Mesendoderm (in vitro differentiated cells): Measurements from ENCODE around the gene DCTN2.

Source experiments
- DNase-seq: peaks from one replicate; pipeline ENCODE4 v3.0.0; 2013
- H2AK5ac ChIP-seq: 2 replicates; pipeline ENCODE4 v1.6.1; 2013; ENCODE audit warnings: low read length, inconsistent platforms
- H2BK120ac ChIP-seq: 2 replicates; pipeline ENCODE4 v1.6.1; 2013; ENCODE audit warnings: low read depth, mild to moderate bottlenecking, low read length, moderate library complexity, mixed read lengths
- H2BK15ac ChIP-seq: replicated peaks from 2 replicates; pipeline ENCODE4 v1.6.1; 2013; ENCODE audit warnings: low read depth, mild to moderate bottlenecking, moderate library complexity
- H2BK5ac ChIP-seq: 2 replicates; pipeline ENCODE4 v1.6.1; 2013; ENCODE audit warnings: low read length, inconsistent platforms
- H3K18ac ChIP-seq: 2 replicates; pipeline ENCODE4 v1.6.1; 2013; ENCODE audit warnings: mild to moderate bottlenecking, low read length, mixed read lengths
- H3K23ac ChIP-seq: one replicate; pipeline ENCODE4 v1.6.1; 2013; ENCODE audit warnings: low read length
- H3K27ac ChIP-seq: 2 replicates; pipeline ENCODE4 v1.5.1; 2013; ENCODE audit warnings: low read depth, mild to moderate bottlenecking, inconsistent platforms, low read length, moderate library complexity
- H3K27me3 ChIP-seq: 2 replicates; pipeline ENCODE4 v1.6.1; 2013; ENCODE audit warnings: low read length, control low read depth, mild to moderate bottlenecking, inconsistent platforms; ENCODE audit not compliant: insufficient read depth, poor library complexity
- H3K36me3 ChIP-seq: 2 replicates; pipeline ENCODE4 v1.6.1; 2013; ENCODE audit warnings: low read length, inconsistent platforms; ENCODE audit not compliant: control insufficient read depth, insufficient read depth
- H3K4ac ChIP-seq: one replicate; pipeline ENCODE4 v1.6.1; 2013; ENCODE audit warnings: low read depth, mild to moderate bottlenecking, low read length, moderate library complexity
- H3K4me1 ChIP-seq: 2 replicates; pipeline ENCODE4 v1.6.1; 2013; ENCODE audit warnings: low read depth, low read length, inconsistent platforms; ENCODE audit not compliant: control insufficient read depth
- H3K4me2 ChIP-seq: 2 replicates; pipeline ENCODE4 v1.6.1; 2013; ENCODE audit warnings: low read length
- H3K4me3 ChIP-seq: 2 replicates; pipeline ENCODE4 v1.5.1; 2013; ENCODE audit warnings: mild to moderate bottlenecking, low read length
- H3K56ac ChIP-seq: one replicate; pipeline ENCODE4 v1.6.1; 2013; ENCODE audit warnings: low read length
- H3K79me1 ChIP-seq: 2 replicates; pipeline ENCODE4 v1.6.1; 2013; ENCODE audit warnings: low read length, inconsistent platforms
- H3K79me2 ChIP-seq: 2 replicates; pipeline ENCODE4 v1.6.1; 2013; ENCODE audit warnings: mild to moderate bottlenecking, low read length; ENCODE audit not compliant: control insufficient read depth, insufficient read depth
- H3K9ac ChIP-seq: 2 replicates; pipeline ENCODE4 v1.6.1; 2013; ENCODE audit warnings: low read length, inconsistent platforms
- H4K5ac ChIP-seq: one replicate; pipeline ENCODE4 v1.6.1; 2013; ENCODE audit warnings: low read length
- H4K8ac ChIP-seq: one replicate; pipeline ENCODE4 v1.6.1; 2013; ENCODE audit warnings: low read depth, mild to moderate bottlenecking, control low read depth, low read length, moderate library complexity
- WGBS: extraction: QIAGEN DNeasy Blood & Tissue Kit; methylation state at CpG from one replicate; pipeline ENCODE4 v1.1.7; 2013; ENCODE audit warnings: low lambda C conversion rate, missing lambda C conversion rate; ENCODE audit not compliant: insufficient coverage; ENCODE audit errors: extremely low coverage; 5-methylcytosine and 5-hydroxymethylcytosine counted together

The DCTN2 gene

GRCh38 chr12:57489157-57489641 is 57.8 kb downstream of the DCTN2 start:
- no peak overlapping the region for H2AK5ac ChIP-seq
- H2BK120ac ChIP-seq = no peak overlapping the region
- no peak overlapping the region for H2BK5ac ChIP-seq
- no peaks in the 10 kb centered on the region for H3K27me3 ChIP-seq
- H3K4me2 ChIP-seq = peak overlapping the region; percentile 85
- no peak overlapping the region for H3K27ac ChIP-seq
- H3K18ac ChIP-seq = no peak overlapping the region
- no peak overlapping the region for H4K8ac ChIP-seq
- H3K56ac ChIP-seq = peak overlapping the region; percentile 99
- no CpG with 5 or more reads among the region's 5 CpGs for WGBS
- H3K79me1 ChIP-seq = peaks cover 20% of the 10 kb centered on the region
- peak overlapping the region; percentile 99 for H3K4me3 ChIP-seq
- no peak overlapping the region for H3K4ac ChIP-seq
- no peak overlapping the region for H2BK15ac ChIP-seq
- no peak overlapping the region for H4K5ac ChIP-seq
- peak overlapping the region; percentile 99 for H3K9ac ChIP-seq
- H3K79me2 ChIP-seq = peaks cover 22% of the 10 kb centered on the region
- no peak overlapping the region for H3K23ac ChIP-seq
- H3K4me1 ChIP-seq = peaks cover 3% of the 10 kb centered on the region
- H3K36me3 ChIP-seq = peaks cover 13% of the 10 kb centered on the region
- DNase-seq = peak; percentile 39

- no peaks in the 10 kb centered on the region for H3K27me3 ChIP-seq
- H3K23ac ChIP-seq = no peak overlapping the region
- peak overlapping the region; percentile 46 for H3K4ac ChIP-seq
- peaks cover 20% of the 10 kb centered on the region for H3K79me1 ChIP-seq
- H3K4me3 ChIP-seq = peak overlapping the region; percentile 99
- H3K4me2 ChIP-seq = peak overlapping the region; percentile 85
- peak overlapping the region; percentile 99 for H2AK5ac ChIP-seq
- peaks cover 3% of the 10 kb centered on the region for H3K4me1 ChIP-seq
- H3K56ac ChIP-seq = peak overlapping the region; percentile 99
- peaks cover 13% of the 10 kb centered on the region for H3K36me3 ChIP-seq
- H4K5ac ChIP-seq = no peak overlapping the region
- H3K9ac ChIP-seq = peak overlapping the region; percentile 99
- H2BK120ac ChIP-seq = peak overlapping the region; percentile 66
- H2BK5ac ChIP-seq = peak overlapping the region; percentile 97
- no peak overlapping the region for H4K8ac ChIP-seq
- peak; percentile 25 for DNase-seq
- H3K79me2 ChIP-seq = peaks cover 22% of the 10 kb centered on the region
- H3K27ac ChIP-seq = peak overlapping the region; percentile 79
- H2BK15ac ChIP-seq = no peak overlapping the region
- WGBS = 100% methylated on average over 3 of the region's 11 CpGs
- peak overlapping the region; percentile 97 for H3K18ac ChIP-seq
Measured at GRCh38 chr12:57488402-57489156, 58.4 kb downstream of the DCTN2 start.

- peak within 1 kb of the TSS; percentile 99 for H3K4me3 ChIP-seq
- H3K4ac ChIP-seq = peak within 1 kb of the TSS; percentile 97
- H3K4me1 ChIP-seq = peaks cover 3% of the 10 kb centered on the region
- H4K5ac ChIP-seq = no peak within 1 kb of the TSS
- H3K4me2 ChIP-seq = peak within 1 kb of the TSS; percentile 85
- H3K23ac ChIP-seq = no peak within 1 kb of the TSS
- peak within 1 kb of the TSS; percentile 99 for H3K56ac ChIP-seq
- peaks cover 19% of the 10 kb centered on the region for H3K79me1 ChIP-seq
- peak within 1 kb of the TSS; percentile 97 for H2BK5ac ChIP-seq
- H3K79me2 ChIP-seq = peaks cover 22% of the 10 kb centered on the region
- H3K27ac ChIP-seq = peak within 1 kb of the TSS; percentile 79
- H3K27me3 ChIP-seq = no peaks in the 10 kb centered on the region
- DNase-seq = peak; percentile 99
- H4K8ac ChIP-seq = peak within 1 kb of the TSS; percentile 41
- peak within 1 kb of the TSS; percentile 99 for H3K9ac ChIP-seq
- H3K36me3 ChIP-seq = peaks cover 12% of the 10 kb centered on the region
- 100% methylated on average over 1 of the region's 47 CpGs for WGBS
- peak within 1 kb of the TSS; percentile 99 for H2AK5ac ChIP-seq
- H2BK15ac ChIP-seq = no peak within 1 kb of the TSS
- H3K18ac ChIP-seq = peak within 1 kb of the TSS; percentile 97
- H2BK120ac ChIP-seq = peak within 1 kb of the TSS; percentile 66
Measured at GRCh38 chr12:57487597-57488401, 59.2 kb downstream of the DCTN2 start, which contains the start of gene MARS1. MARS1 (plus strand) TSS chr12:57488068; CDS start chr12:57488091, 23 bp downstream.

GRCh38 chr12:57487055-57487596 is 59.9 kb downstream of the DCTN2 start:
- WGBS = no CpG with 5 or more reads among the region's 27 CpGs
- peaks cover 3% of the 10 kb centered on the region for H3K4me1 ChIP-seq
- H3K4me3 ChIP-seq = no peak overlapping the region

GRCh38 chr12:57485695-57486094 is 61.3 kb downstream of the DCTN2 start:
- Histone ChIP-seq H3K79me1 (peaks cover 14% of the 10 kb centered on the region), H3K4me2 (no peak overlapping the region), H3K27ac (no peak overlapping the region), H2BK15ac (no peak overlapping the region), H2AK5ac (no peak overlapping the region), H3K9ac (no peak overlapping the region), H3K4ac (no peak overlapping the region), H3K56ac (peak overlapping the region; percentile 15), H3K79me2 (peaks cover 22% of the 10 kb centered on the region), H2BK120ac (no peak overlapping the region), H2BK5ac (no peak overlapping the region), H4K5ac (no peak overlapping the region), H3K4me3 (no peak overlapping the region), H3K4me1 (peaks cover 3% of the 10 kb centered on the region), H3K23ac (no peak overlapping the region), H4K8ac (no peak overlapping the region), H3K18ac (no peak overlapping the region), H3K36me3 (peaks cover 5% of the 10 kb centered on the region), H3K27me3 (no peaks in the 10 kb centered on the region)
- DNase-seq = peak; percentile 84

More at GRCh38 chr12:57487055-57487596, 59.9 kb downstream of the DCTN2 start:
- Histone ChIP-seq H3K27ac (no peak overlapping the region), H3K4me2 (no peak overlapping the region), H2BK120ac (no peak overlapping the region), H3K27me3 (no peaks in the 10 kb centered on the region), H3K9ac (no peak overlapping the region), H2BK15ac (no peak overlapping the region), H3K79me1 (peaks cover 18% of the 10 kb centered on the region), H3K4ac (no peak overlapping the region), H4K8ac (peak overlapping the region; percentile 41), H3K18ac (no peak overlapping the region), H3K56ac (peak overlapping the region; percentile 73), H2AK5ac (no peak overlapping the region), H3K79me2 (peaks cover 22% of the 10 kb centered on the region), H3K36me3 (peaks cover 10% of the 10 kb centered on the region), H3K23ac (no peak overlapping the region), H4K5ac (no peak overlapping the region), H2BK5ac (no peak overlapping the region)
- no peak for DNase-seq
